D721Med (cell line): ENCODE data around the gene CFAP61.

Source experiments
- DNase-seq: peaks from one replicate; pipeline ENCODE4 v3.0.0; 2011; ENCODE audit warnings: low spot score; ENCODE audit not compliant: insufficient read length
- FAIRE-seq: peaks from 2 replicates; lab custom pipeline; 2011; peaks lifted over from hg19 to GRCh38; lab: Jason Lieb, UNC
- CTCF ChIP-seq: IDR thresholded peaks from 2 replicates; pipeline ENCODE4 v1.5.1; 2012; ENCODE audit warnings: mild to moderate bottlenecking, control low read depth; ENCODE audit not compliant: insufficient read depth; ENCODE audit errors: missing control alignments

Gene CFAP61

GRCh38 chr20:20085812-20086211, 33.5 kb downstream of the CFAP61 start:
- FAIRE-seq (no peak), DNase-seq (no peak)

GRCh38 chr20:20089018-20089417, 36.7 kb downstream of the CFAP61 start:
- no peak for DNase-seq
- FAIRE-seq: no peak
- TF ChIP-seq CTCF: no peak

More at GRCh38 chr20:20085812-20086211, 33.5 kb downstream of the CFAP61 start:
- no peak for TF ChIP-seq CTCF

- TF ChIP-seq CTCF: no peak
- DNase-seq (no peak), FAIRE-seq (no peak)
These were observed 37.6 kb downstream of the CFAP61 start for GRCh38 chr20:20089939-20090338.

- no peak for FAIRE-seq
- TF ChIP-seq CTCF: no peak
- no peak for DNase-seq
These were observed 40.5 kb downstream of the CFAP61 start for GRCh38 chr20:20092827-20093226.

GRCh38 chr20:20094410-20094809, 42.1 kb downstream of the CFAP61 start:
- TF ChIP-seq CTCF: no peak
- no peak for FAIRE-seq
- DNase-seq: no peak

- no peak for TF ChIP-seq CTCF
- DNase-seq (no peak), FAIRE-seq (no peak)
These were observed 43.0 kb downstream of the CFAP61 start for GRCh38 chr20:20095114-20095872.

- no peak for DNase-seq
- FAIRE-seq: no peak
- no peak for TF ChIP-seq CTCF
These were observed 44.1 kb downstream of the CFAP61 start for GRCh38 chr20:20096421-20096820.
